Thoracic aorta (tissue), 2 donors: ENCODE measurements around the gene COX7B2. TPM values are rescaled to one million over a fixed set of nuclear protein-coding genes. Genes with fewer than 3 reads are reported as not detected.

Source experiments
- ATAC-seq: fragments of 150-250 bp; one replicate; pipeline ENCODE4 v1.8.0; 2017; ENCODE audit warnings: low read depth; ENCODE audit not compliant: insufficient number of reproducible peaks, low FRiP score
- DNase-seq: peaks from one replicate; pipeline ENCODE4 v3.0.0-alpha.2; 2020; ENCODE audit warnings: low spot score
- H3K27ac ChIP-seq, 2 donors: fragments of 200-600 bp; sonication (generic); 1 replicate in 1 of 2; 2 replicates in 1 of 2; pipeline ENCODE4 v1.5.1; 2016; ENCODE audit warnings: mild to moderate bottlenecking in 2 of 2, moderate library complexity in 2 of 2
- H3K27me3 ChIP-seq: fragments of 200-600 bp; sonication (generic); replicated peaks from 2 replicates; pipeline ENCODE4 v1.6.0; 2016; ENCODE audit warnings: mild to moderate bottlenecking; ENCODE audit not compliant: insufficient read depth
- H3K36me3 ChIP-seq: fragments of 200-600 bp; sonication (generic); one replicate; pipeline ENCODE4 v1.5.1; 2016
- H3K4me1 ChIP-seq, 2 donors: fragments of 200-600 bp; sonication (generic); 1 replicate in 1 of 2; 2 replicates in 1 of 2; pipeline versions ENCODE4 v1.5.1 to v1.6.0; 2016; ENCODE audit warnings: low read depth in 2 of 2, mild to moderate bottlenecking in 1 of 2; ENCODE audit not compliant: control insufficient read depth in 1 of 2
- H3K4me3 ChIP-seq: fragments of 200-600 bp; sonication (generic); 2 replicates; pipeline ENCODE4 v1.5.1; 2016; ENCODE audit warnings: mild to moderate bottlenecking
- H3K9me3 ChIP-seq: fragments of 200-600 bp; sonication (generic); 2 replicates; pipeline ENCODE4 v1.5.1; 2016
- total RNA-seq, 2 donors: library from RNA; depleted of rRNA; stranded (reverse); fragments of >200 nt; gene quantifications; one replicate each; pipeline versions ENCODE4 v1.1.0 to v1.2.3, GENCODE V29; 2016
- TF ChIP-seq, protein P1 (sequence below): fragments of 200-600 bp; sonication (generic); IDR thresholded peaks from one replicate; pipeline ENCODE4 v1.5.1; 2019; ENCODE audit warnings: antibody characterized with exemption

The COX7B2 gene
- total RNA-seq, 2 donors from 2014 or later = not detected

DNA sequence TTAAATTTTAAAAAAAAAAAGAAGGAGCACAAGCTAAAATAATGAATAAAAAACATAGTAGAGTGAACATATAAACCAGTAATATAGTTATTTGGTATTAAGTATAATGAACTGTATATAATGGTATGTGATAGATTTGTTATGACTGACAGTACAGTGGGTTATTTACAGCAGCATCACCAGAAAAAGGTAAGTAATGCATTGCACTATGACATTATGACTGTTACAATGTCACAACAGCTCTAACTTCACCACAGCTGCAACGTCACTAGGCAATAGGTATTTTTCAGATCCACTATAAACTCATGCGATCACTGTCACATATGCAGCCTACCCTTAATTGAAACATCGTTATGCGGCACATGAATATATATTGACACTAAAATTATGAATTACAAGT lies 72.5 kb downstream of the COX7B2 start:
- Histone ChIP-seq H3K27me3 (no peaks in the 10 kb centered on the region), H3K36me3 (no peaks in the 10 kb centered on the region), H3K9me3 (no peaks in the 10 kb centered on the region), H3K4me1 (no peaks in the 10 kb centered on the region), H3K27ac (no peak overlapping the region), H3K4me3 (no peak overlapping the region)
- ATAC-seq (no peak), DNase-seq (no peak)
- TF ChIP-seq, protein P1, sequence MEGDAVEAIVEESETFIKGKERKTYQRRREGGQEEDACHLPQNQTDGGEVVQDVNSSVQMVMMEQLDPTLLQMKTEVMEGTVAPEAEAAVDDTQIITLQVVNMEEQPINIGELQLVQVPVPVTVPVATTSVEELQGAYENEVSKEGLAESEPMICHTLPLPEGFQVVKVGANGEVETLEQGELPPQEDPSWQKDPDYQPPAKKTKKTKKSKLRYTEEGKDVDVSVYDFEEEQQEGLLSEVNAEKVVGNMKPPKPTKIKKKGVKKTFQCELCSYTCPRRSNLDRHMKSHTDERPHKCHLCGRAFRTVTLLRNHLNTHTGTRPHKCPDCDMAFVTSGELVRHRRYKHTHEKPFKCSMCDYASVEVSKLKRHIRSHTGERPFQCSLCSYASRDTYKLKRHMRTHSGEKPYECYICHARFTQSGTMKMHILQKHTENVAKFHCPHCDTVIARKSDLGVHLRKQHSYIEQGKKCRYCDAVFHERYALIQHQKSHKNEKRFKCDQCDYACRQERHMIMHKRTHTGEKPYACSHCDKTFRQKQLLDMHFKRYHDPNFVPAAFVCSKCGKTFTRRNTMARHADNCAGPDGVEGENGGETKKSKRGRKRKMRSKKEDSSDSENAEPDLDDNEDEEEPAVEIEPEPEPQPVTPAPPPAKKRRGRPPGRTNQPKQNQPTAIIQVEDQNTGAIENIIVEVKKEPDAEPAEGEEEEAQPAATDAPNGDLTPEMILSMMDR = no peak

DNA sequence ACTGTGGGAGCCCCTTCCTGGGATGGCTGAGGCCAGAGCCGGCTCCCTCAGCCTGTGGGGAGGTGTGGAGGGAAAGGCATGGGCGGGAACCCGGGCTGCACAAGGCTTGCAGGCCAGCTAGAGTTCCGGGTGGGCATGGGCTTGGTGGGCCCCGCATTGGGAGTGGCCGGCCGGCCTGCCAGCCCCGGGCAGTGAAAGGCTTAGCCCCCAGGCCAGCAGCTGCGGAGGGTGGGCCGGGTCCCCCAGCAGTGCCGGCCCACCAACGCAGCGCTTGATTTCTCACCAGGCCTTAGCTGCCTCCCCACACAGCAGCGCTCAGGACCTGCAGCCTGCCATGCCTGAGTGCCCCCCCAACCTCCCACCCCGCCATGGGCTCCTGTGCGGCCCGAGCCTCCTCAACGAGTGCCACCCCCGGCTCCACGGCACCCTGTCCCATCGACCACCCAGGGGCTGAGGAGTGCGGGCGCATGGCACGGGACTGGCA lies 78.0 kb downstream of the COX7B2 start:
- no peak overlapping the region for H3K4me3 ChIP-seq
- H3K4me1 ChIP-seq = no peaks in the 10 kb centered on the region
- H3K36me3 ChIP-seq = no peaks in the 10 kb centered on the region
- DNase-seq = no peak
- H3K27me3 ChIP-seq = no peaks in the 10 kb centered on the region
- H3K9me3 ChIP-seq = no peaks in the 10 kb centered on the region
- no peak overlapping the region for H3K27ac ChIP-seq
- TF ChIP-seq, protein P1 = no peak
- ATAC-seq = no peak

DNA sequence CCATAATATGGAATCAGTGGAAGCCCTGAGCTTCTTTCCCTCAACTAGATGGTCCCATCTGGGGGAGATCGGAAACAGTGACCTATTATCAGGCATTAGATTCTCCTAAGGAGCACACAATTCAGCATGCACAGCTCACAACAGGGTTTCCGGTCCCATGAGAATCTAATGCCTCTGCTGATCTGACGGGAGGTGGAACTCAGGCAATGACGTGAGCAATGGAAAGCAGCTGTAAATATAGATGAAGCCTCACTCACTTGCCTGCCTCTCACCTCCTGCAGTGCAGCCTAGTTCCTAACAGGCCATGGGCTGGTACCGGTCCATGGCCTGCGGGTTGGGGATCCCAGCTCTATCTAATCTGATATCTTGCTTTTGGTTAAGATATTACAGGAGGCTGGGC lies 88.9 kb downstream of the COX7B2 start:
- Histone ChIP-seq H3K27me3 (no peaks in the 10 kb centered on the region), H3K27ac (no peak overlapping the region), H3K36me3 (no peaks in the 10 kb centered on the region), H3K4me1 (no peaks in the 10 kb centered on the region), H3K4me3 (no peak overlapping the region), H3K9me3 (no peaks in the 10 kb centered on the region)
- no peak for DNase-seq
- ATAC-seq = no peak
- TF ChIP-seq, protein P1 = no peak

DNA sequence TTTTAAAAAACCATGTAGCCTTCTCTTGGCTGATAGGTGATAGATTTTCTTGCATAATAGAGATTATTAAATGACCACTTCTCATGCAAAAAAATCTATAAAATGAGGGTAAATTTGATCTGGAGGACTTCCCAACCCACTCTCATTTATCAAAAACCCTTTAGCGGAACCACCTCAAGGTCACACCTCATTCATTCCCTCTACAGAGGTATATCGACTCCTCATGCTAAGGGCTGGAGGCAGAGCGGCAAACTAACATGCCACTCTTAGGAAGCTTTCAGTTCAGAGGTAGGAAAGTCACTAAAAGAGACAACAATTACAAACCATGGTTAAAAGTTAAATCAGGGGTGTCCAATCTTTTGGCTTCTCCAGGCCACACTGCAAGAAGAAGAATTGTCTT lies 90.0 kb downstream of the COX7B2 start:
- DNase-seq (no peak), ATAC-seq (no peak)
- H3K27me3 ChIP-seq = no peaks in the 10 kb centered on the region
- no peak overlapping the region for H3K4me3 ChIP-seq
- TF ChIP-seq, protein P1 = no peak
- no peak overlapping the region for H3K27ac ChIP-seq
- no peaks in the 10 kb centered on the region for H3K9me3 ChIP-seq
- no peaks in the 10 kb centered on the region for H3K36me3 ChIP-seq
- no peaks in the 10 kb centered on the region for H3K4me1 ChIP-seq

DNA sequence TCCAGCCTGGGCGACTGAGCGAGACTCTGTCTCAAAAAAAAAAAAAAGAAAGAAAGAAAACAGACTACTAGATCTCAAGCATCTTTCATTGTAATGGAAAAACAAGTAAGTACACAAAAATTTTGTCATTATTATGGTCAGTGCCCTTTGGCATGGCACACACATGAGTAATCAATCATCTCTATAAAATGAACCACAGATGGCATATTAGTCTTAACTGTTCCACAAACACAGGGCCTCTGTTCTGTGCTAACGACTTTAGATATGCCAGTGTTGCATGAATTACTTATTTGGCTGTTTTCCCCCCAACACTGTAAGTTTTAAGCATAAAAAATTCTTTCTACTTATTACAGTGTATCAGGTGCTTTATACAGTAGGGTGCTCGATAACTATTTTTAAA lies 90.4 kb downstream of the COX7B2 start:
- Histone ChIP-seq H3K27me3 (no peaks in the 10 kb centered on the region), H3K4me1 (no peaks in the 10 kb centered on the region), H3K36me3 (no peaks in the 10 kb centered on the region), H3K4me3 (no peak overlapping the region), H3K9me3 (no peaks in the 10 kb centered on the region), H3K27ac (no peak overlapping the region)
- no peak for ATAC-seq
- TF ChIP-seq, protein P1 = no peak
- no peak for DNase-seq
